ENCODE measurements around the gene TMEM97.

The TMEM97 gene

GRCh38 chr17:28333083-28333746 is 14.2 kb downstream of the TMEM97 start:
- peaks cover 26% of the 10 kb centered on the region for H3K4me1 ChIP-seq (ENCODE audit: insufficient read depth, low read length, severe bottlenecking)
- H3K27ac ChIP-seq (ENCODE audit: low read depth, low read length, poor library complexity, severe bottlenecking): no peak overlapping the region
- no peak overlapping the region for H3K9ac ChIP-seq (ENCODE audit: low read length)
- H3K4me3 ChIP-seq (ENCODE audit: low read depth, low read length, poor library complexity, severe bottlenecking): no peak overlapping the region
- no peaks in the 10 kb centered on the region for H4K20me1 ChIP-seq (ENCODE audit: insufficient read depth, low read length)
- H3K36me3 ChIP-seq (ENCODE audit: insufficient read depth, low read length): peaks cover 25% of the 10 kb centered on the region
- no peak overlapping the region for H2AFZ ChIP-seq (ENCODE audit: low read length)
- TF ChIP-seq CTCF (IDR thresholded peaks at IDR 0.05; ENCODE audit: low read length): no peak
- TF ChIP-seq EZH2 (IDR thresholded peaks at IDR 0.05; ENCODE audit: borderline replicate concordance, low read length): no peak
- no peaks in the 10 kb centered on the region for H3K27me3 ChIP-seq (ENCODE audit: insufficient read depth, low read length)
- H3K79me2 ChIP-seq (ENCODE audit: insufficient read depth, low read length): no peaks in the 10 kb centered on the region
- no peak overlapping the region; the same call in 1 of the 2 replicates for H3K4me2 ChIP-seq (ENCODE audit: low read length)
- H3K9me3 ChIP-seq (ENCODE audit: low read length): no peaks in the 10 kb centered on the region
- H3F3A ChIP-seq (ENCODE audit: insufficient read depth, low read length): no peaks in the 10 kb centered on the region
- no peaks in the 10 kb centered on the region for H3K9me2 ChIP-seq (ENCODE audit: low read depth, low read length)

DNA sequence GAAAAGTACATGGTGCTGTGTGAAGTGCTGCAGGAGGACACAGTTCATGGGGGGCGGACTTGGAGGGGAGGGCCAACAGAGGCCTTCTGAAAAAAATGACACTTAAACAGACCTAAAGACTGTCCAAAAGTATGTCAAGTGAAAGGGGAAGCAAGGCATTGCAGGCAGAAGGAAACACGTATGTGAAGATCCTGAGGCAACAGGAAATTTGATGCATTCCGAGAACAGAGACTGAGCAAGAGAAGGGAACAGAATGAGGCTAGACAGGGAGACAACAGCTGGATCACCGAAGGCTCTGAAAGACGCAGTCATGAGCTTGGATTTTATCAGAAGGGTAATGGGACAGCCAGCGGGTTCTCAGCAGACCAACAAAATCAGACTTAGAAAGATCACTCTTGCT is 15.2 kb downstream of the TMEM97 start:
- H3K36me3 ChIP-seq (ENCODE audit: insufficient read depth, low read length): peaks cover 16% of the 10 kb centered on the region
- H3K9me2 ChIP-seq (ENCODE audit: low read depth, low read length): no peaks in the 10 kb centered on the region
- no peaks in the 10 kb centered on the region for H3K79me2 ChIP-seq (ENCODE audit: insufficient read depth, low read length)
- peak overlapping the region; percentile 84 for H3K4me3 ChIP-seq (ENCODE audit: low read depth, low read length, poor library complexity, severe bottlenecking)
- peaks cover 26% of the 10 kb centered on the region for H3K4me1 ChIP-seq (ENCODE audit: insufficient read depth, low read length, severe bottlenecking)
- TF ChIP-seq CTCF (IDR thresholded peaks at IDR 0.05; ENCODE audit: low read length): no peak
- no peak for TF ChIP-seq EZH2 (IDR thresholded peaks at IDR 0.05; ENCODE audit: borderline replicate concordance, low read length)
- H3F3A ChIP-seq (ENCODE audit: insufficient read depth, low read length): no peaks in the 10 kb centered on the region
- H3K9me3 ChIP-seq (ENCODE audit: low read length): no peaks in the 10 kb centered on the region
- peak overlapping the region; percentile 71; the same call in 1 of the 2 replicates for H3K9ac ChIP-seq (ENCODE audit: low read length)
- H4K20me1 ChIP-seq (ENCODE audit: insufficient read depth, low read length): no peaks in the 10 kb centered on the region
- no peaks in the 10 kb centered on the region for H3K27me3 ChIP-seq (ENCODE audit: insufficient read depth, low read length)
- H3K27ac ChIP-seq (ENCODE audit: low read depth, low read length, poor library complexity, severe bottlenecking): no peak overlapping the region
- H2AFZ ChIP-seq (ENCODE audit: low read length): no peak overlapping the region
- H3K4me2 ChIP-seq (ENCODE audit: low read length): peak overlapping the region; percentile 71

- no peaks in the 10 kb centered on the region for H4K20me1 ChIP-seq (ENCODE audit: insufficient read depth, low read length)
- H3K4me1 ChIP-seq (ENCODE audit: insufficient read depth, low read length, severe bottlenecking): peaks cover 26% of the 10 kb centered on the region
- H3K9me3 ChIP-seq (ENCODE audit: low read length): no peaks in the 10 kb centered on the region
- peaks cover 13% of the 10 kb centered on the region; the same call in 1 of the 2 replicates for H3K36me3 ChIP-seq (ENCODE audit: insufficient read depth, low read length)
- no peaks in the 10 kb centered on the region for H3K27me3 ChIP-seq (ENCODE audit: insufficient read depth, low read length)
- no peaks in the 10 kb centered on the region for H3K79me2 ChIP-seq (ENCODE audit: insufficient read depth, low read length)
- peak overlapping the region; percentile 84 for H3K4me3 ChIP-seq (ENCODE audit: low read depth, low read length, poor library complexity, severe bottlenecking)
- H3K27ac ChIP-seq (ENCODE audit: low read depth, low read length, poor library complexity, severe bottlenecking): no peak overlapping the region
- H3K9me2 ChIP-seq (ENCODE audit: low read depth, low read length): no peaks in the 10 kb centered on the region
- peak overlapping the region; percentile 71 for H3K4me2 ChIP-seq (ENCODE audit: low read length)
- H2AFZ ChIP-seq (ENCODE audit: low read length): no peak overlapping the region
- peak overlapping the region; percentile 71 for H3K9ac ChIP-seq (ENCODE audit: low read length)
- H3F3A ChIP-seq (ENCODE audit: insufficient read depth, low read length): no peaks in the 10 kb centered on the region
- no peak for TF ChIP-seq EZH2 (IDR thresholded peaks at IDR 0.05; ENCODE audit: borderline replicate concordance, low read length)
- TF ChIP-seq CTCF (IDR thresholded peaks at IDR 0.05; ENCODE audit: low read length): no peak
These were observed 15.7 kb downstream of the TMEM97 start for GRCh38 chr17:28334666-28335200.

All from OCI-LY1 (cell line).